Ureter (tissue), 1 donor: ENCODE data around the gene MLC1. TPM values are rescaled to one million over a fixed set of nuclear protein-coding genes. Genes with fewer than 3 reads are reported as not detected.

Experiments used
- DNase-seq: peaks from one replicate; pipeline ENCODE4 v3.0.0-alpha.2; 2020; ENCODE audit warnings: low spot score
- total RNA-seq: library from RNA; stranded (reverse); gene quantifications from one replicate; pipeline ENCODE4 v1.2.4, GENCODE V29; 2023
- donor health status: DM: yes; HTN: yes; CAD: no.

The MLC1 gene
- total RNA-seq, 1 donor from 2014 or later = 0.34 TPM

DNA sequence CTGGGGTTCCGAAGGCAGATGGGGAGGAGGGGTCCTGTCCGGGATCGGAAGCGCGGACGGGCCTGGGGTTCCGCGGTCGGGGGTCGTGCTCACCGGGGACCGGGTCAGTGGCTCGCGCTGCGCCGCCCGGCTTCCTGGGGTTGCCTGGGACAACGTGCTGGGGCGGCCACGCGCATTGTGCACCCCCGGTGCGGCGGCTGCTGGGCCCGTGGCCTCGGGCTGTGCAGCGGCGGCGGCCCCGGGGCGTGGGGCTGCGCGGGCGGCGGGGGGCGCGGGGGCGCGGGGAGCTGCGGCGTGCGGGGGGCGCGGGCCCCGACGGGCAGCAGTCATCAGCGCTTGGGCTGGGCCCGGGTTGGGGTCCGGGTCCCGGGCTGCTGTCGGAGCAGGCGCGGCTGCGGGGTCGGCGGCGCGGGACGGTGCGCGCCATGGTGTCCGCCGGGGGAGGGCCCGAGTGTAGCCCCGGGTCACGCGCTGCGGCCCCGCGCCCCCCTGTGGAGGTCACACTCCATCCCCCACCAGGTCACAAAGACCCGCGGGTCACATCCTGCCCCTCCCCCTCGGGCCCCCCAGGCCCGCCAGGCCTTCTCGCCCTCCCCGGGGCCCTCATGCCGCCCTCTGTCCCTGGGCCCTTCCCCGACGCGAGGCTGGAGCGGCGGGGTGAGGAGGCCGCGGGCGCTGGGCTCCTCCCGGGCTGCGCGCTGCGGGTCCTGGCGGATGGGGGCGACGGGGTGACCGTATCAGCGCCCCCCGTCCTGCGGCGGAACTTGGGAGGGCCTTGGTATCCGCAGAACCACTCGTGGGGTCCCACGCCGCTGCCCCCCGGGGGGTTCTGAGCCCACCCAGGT lies 26.9 kb downstream of the MLC1 start, which contains the start of gene TTLL8:
TSS of gene TTLL8 (minus strand) at position 238 of the 845 bp plus-strand sequence.
- DNase-seq = no peak

DNA sequence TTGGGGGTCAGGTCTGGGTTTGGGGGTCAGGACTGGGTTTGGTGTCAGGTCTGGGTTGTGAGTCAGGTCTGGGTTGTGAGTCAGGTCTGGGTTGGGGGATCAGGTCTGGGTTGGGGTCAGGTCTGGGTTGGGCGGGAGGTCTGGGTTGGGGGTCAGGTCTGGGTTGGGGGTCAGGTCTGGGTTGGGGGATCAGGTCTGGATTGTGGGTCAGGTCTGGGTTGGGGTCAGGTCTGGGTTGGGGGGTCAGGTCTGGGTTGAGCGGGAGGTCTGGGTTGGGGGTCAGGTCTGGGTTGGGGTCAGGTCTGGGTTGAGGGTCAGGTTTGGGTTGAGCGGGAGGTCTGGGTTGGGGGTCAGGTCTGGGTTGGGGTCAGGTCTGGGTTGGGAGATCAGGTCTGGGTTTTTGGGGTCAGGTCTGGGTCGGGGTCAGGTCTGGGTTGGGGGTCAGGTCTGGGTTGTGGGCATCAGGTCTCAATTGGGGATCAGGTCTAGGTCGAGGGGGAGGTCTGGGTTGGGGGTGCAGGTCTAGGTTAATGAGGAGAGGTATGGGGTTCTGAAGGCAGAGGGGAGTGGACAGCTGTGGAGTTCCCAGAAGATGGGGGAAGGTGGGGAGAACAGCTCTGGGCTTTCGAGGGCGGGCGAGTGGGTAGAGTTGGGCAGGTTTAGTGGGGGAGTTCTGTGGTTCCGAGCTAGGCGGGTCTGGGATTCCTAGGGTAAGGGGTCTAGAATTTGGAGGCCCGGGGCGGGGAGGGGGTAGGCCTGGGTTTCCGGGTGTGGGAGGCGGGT lies 27.8 kb downstream of the MLC1 start:
- DNase-seq = no peak

DNA sequence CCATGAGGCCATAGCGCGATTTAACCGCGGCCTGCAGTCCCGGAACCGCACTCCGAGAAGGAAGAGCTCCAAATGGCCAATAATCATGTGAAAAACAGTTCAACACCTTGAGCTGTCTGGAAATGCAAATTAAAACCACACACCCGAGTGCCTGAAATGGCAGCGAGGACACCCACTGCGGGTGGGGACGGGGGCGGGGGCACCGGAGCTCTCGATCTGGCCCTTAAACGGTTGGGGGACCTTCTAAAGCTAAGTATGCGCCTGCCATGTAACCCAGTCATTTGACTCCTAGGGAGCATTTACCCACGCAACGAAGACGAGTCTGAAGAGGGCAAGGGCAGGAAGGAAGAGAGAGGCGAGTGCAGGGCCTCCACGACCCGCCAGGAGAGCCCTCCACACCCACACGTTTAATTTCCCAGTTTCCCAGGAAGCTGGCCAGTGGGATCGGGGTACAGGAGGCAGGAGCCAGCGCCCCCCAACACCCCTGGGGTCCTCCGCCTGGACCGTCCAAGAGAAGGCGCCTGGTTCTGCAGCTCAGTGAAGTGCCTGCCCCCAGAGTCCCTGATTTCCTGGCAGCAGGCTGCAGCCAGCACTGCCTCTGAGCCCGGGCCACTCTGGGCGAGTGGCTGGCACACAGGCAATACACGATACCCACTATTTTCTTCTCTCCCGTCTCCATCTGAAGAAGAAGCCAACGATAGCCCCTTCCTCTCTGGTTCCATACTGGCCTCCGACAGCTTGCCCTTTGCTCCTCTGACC lies 28.8 kb downstream of the MLC1 start:
- DNase-seq = no peak

DNA sequence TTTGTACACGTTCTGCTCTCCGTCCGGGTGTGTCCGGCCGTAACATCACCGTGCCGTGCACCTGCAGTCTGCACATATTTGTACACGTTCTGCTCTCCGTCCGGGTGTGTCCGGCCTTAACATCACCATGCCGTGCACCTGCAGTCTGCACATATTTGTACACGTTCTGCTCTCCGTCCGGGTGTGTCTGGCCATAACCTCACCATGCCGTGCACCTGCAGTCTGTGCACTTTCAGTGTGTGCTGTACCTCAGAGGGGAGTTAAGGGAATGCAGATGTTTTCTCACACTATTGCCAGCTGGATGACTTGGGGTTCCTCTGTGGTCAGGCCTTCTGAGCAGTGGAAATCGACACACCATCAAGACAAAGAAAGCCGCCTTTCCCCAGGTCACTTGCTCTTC lies 31.4 kb downstream of the MLC1 start:
- DNase-seq = no peak

DNA sequence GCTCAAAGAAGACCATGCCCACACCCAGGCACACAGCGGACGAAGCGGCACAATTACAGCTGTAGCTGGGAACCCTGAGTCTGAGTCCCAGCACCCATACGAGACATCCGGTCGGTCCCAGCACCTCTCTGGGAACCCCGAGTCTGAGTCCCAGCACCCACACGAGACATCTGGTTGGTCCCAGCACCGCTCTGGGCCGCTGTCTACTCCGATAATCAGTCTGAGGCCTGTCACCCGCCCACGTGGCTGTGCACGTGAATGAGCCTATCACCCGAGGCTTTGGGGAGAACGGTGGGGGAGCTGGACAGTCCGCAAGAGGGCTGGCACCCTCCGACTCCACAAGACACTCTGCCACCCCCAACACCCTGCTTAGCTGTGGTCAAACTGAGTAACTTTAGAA lies 33.3 kb downstream of the MLC1 start:
- DNase-seq = no peak

DNA sequence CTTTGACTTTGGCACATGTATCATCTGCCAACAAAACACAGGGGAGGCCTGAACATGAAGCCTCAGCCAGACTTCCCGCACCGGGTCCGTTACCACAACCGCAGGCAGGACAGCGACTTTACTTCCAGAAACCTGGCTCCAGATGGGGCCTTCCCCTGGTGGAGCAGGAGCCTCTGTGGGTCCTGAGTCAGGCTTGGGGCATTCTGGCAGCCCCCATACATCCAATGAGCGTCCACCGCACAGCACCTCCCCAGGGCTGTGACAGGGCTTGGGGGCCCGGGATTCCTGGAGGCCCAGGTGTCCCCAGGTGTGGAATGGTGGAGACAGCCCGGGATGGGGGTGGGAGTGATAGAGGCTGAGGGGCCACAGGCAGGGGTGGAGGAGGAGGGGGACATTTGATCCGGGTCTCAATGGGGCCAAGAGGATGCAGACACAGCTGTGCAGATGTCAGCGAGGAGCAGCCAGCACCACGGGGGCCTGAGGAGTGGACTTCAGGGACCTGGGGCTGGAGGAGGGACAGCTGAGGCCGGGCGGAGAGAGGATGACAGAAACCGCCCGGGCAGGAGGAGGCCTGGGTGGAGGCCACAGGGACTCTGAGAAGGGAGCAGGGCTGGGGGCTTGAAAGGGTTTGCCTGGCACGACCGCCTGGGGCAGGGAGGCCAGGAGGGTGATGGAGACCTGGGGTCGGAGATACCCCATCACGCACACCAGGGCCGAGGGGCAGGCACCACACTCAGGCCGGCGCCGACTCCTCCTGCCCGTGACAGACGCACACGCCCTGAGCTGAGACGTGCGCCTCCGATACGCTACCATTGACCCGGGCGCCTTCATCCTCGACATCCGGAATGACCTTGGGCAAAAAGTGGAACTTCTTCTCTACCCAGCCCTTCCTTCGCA lies 35.7 kb downstream of the MLC1 start:
- no peak for DNase-seq

DNA sequence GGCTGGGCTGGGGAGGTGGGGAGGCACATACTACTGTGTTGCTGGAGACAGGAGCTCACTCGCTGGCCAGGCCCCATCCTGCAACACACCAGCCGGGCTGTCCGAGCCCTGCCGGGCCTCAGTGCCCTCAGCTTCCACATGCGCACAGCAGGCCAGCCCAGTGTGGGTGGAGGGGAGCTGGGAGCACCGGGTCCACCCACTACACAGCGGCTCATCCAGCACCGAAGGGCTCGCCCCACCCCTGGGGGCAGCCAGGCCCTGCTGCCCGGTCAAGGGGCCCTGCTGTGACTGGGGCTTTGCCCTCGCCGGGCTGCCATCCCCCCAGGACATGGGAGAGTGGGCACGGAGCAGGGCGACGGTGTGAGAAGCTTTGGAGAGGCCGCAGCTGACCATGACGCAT lies 36.4 kb downstream of the MLC1 start:
- DNase-seq = no peak

DNA sequence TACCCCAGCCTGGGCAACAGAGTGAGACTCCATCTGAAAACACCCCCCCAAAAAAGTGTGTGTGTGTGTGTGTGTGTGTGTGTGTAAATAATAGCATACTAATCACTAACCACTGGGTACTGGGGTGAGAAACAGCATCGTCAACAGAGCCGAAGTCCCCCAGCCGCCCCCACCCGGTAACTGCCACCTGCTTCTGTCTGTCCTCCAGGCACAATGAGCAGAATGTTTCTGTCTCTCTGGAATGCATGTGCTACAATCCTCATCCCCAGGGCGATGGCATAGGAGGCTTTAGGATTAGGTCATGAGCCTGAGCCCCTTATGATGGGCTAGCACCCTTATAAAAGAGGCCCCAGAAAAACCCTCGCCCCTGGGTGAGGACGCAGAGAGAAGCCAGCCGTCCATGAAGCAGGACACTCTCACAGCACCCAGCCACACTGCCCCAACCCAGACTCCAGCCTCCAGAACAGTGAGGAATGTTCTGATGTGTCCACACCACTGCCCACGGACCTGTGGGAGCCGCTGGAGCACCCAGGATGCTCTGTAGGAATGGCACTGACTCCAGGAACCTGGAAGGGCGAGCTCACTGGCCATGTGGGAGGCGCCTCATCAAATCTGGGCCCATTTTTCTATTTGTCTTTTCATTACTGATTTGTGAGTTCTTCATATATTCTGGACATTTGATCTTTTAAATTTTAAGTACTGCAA lies 37.0 kb downstream of the MLC1 start:
- DNase-seq = no peak

DNA sequence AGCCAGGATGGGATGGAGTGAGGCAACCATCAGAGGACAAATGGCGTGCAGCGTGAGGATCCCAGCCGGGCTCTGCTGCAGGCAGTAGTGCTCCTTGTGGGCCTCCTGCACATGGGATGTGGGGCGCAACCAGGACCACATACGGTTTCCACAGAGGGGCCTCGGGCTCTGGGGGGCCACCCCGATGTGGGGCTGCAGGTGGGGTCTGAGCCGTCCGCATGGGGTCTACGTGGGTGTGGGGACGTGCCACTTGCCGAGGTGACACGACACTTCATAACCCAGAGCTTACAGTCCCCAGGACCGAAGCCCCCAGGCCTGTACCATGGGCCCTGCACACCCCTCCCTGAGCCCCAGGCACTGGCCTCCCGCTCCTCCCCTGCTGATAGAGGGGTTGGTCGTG lies 37.9 kb downstream of the MLC1 start:
- DNase-seq = no peak

DNA sequence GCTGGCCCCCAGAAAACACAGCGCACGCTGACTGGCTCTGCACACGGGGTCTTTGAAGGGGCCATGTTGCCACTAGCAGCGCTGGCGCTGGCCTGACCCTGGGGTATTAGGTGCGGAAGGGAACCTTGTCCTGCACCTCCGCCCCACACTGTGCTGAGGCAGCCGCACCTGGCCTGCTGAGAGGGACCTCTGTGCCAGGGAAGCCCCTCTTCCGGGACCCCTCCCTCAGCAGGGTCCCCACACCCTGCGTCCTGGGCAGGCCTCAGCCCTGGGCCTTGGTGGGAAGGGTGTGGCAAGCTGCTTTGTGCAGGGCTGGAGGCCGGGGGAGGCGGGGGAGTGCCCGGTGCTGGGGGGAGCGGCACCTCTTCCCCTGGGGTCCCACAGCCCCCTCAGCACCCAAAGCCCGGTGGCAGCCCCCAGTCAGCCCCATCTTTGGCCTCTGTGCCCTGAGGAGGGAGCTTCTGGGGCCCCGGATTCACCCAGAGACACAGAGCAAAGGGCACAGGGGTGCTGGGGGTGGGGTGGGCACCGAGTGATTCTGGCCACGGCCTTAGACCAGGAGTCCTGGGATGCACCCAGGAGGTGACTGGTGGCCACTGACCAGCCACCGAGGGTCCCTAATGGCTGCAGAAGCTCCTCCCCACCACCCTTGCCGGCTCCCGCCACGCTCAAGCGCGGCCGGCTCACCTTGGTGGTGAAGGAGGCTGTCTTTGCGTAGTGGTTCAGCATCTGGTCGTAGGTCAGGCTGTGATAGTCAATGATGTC lies 38.6 kb downstream of the MLC1 start:
- DNase-seq = no peak

DNA sequence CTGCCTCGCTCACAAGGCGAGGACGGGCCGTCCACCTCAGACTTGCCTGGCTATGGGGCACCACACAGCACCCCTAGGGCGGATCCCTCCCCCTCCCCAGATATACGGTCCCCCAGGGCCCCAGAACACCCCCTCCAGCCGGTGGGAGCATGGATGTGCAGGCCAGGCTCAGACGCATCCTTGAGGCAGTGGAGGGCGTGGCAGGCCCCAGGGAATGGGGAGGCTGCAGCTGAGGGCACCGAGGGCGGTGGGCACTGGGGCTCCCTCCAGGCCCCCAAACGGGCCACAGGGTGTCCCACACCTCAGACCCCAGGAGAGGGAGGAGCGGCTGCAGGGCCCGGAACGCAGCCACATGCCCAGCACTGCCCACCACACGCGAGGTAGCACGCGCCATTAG lies 39.2 kb downstream of the MLC1 start:
- DNase-seq = no peak

DNA sequence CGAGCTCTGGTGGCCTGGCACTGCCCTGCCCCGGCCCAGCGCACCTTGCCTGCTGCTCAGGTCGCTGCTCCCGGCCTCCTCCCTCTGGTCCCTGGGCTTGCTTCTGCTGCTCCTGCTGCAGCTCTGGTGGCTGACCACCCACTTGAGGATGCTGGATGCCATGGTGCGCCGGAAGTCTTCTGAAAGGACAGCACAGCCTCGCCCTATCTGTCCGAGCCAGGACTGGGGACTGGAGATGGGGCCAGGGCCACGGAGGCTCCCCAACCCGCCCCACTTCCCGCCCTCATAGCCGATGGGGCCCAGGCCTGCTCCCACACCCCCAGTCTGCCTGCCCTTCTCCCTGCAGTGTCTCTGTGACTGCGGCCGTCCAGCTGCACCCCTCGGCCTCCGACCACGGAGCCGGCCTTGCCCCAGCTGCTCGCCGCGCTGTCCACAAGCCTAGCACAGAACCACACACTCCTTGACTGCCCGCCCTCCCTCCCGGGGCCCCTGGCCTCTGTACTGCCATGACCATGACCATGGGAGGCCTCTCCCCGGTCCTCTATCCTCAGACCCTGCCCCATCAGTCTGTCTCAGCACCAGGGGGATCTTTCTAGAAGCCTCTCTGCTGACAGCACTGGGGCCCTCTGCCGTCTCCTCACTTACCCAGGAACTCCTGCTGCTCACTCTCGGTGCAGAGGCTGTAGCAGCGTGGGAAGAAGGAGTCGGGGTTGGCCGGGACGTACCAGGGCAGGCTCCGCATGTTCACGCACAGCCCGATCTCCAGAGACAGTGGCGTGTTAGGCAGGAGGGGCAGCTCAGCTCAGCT lies 39.8 kb downstream of the MLC1 start:
- no peak for DNase-seq

DNA sequence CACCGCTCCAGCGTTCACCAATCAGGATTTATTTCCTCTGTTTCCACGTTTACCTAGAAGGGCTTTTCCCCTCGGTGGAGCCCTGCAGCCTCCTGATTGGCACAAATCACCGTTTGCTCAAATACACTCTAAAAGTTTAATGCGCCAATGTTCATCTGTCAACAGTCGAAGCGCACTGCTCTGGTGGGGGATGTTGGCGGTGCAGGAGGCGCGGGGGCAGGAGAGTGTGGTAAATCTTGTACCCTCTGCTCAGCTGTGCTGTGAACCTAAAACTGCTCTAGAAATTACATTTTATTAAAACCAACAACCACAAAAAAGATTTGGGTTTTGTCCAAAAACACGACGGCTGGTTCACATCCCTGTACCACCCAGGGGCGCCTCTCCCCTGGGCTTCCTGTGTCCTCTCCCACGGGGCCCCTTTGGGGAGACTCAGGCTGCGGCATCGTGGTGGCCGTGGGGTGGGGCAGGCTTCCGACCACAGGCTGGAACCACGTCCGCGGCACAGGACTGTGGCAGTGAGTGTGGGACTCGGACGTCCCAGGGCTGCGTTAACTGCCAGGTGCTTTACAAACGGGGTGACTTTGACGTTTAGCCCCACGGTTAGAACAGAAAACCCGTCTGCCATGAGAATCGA lies 40.6 kb downstream of the MLC1 start:
- no peak for DNase-seq

DNA sequence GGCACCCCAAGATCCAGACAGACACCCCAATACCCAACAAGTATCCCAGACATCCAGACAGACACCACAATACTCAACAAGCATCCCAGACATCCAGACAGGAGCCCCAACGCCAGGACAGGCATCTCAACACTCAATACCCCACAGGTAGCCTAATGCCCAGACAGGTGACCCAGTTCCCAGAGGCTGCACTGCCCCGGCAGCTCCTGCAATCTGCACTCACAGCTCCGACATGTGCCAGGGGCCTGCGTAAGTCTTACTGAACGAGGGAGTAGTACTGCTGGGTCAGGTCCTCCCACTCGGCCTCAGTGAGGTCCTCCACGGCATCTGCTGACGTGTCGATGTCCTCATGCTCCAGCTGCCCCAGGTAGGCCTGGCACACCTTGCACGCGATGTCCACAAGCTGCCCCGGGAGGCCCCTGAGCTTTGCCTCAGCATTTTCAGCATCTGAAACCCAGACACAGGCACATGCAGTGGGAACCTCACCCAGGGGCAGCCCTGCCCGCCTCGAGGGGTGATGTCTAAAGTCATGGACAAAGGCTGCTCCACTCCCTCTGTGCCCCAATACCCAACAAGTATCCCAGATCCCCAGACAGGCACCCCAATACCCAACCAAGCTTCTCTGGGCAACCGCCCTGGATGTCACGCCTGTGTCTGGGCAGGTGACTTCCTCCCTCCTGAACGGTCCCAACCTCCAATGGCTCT lies 43.7 kb downstream of the MLC1 start:
- no peak for DNase-seq

DNA sequence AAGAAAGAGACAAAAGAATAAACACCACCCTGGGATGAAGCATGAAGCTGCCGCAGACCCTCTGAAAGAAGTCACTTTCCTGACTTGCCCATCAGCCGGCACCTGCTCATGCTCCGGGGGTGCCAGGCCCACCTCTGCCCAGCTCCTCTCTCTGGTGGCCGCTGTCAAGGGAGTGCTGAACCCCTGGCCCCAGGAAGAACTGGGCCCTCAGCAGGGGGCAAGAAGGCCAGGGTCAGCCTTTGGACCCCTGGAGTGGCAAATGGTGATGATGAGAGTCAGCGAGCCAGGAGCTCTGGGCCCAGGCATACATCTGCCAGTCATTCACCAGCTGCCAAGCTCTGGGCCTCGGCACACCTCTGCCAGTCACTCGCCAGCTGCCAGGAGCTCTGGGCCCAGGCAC lies 44.5 kb downstream of the MLC1 start:
- DNase-seq = no peak

DNA sequence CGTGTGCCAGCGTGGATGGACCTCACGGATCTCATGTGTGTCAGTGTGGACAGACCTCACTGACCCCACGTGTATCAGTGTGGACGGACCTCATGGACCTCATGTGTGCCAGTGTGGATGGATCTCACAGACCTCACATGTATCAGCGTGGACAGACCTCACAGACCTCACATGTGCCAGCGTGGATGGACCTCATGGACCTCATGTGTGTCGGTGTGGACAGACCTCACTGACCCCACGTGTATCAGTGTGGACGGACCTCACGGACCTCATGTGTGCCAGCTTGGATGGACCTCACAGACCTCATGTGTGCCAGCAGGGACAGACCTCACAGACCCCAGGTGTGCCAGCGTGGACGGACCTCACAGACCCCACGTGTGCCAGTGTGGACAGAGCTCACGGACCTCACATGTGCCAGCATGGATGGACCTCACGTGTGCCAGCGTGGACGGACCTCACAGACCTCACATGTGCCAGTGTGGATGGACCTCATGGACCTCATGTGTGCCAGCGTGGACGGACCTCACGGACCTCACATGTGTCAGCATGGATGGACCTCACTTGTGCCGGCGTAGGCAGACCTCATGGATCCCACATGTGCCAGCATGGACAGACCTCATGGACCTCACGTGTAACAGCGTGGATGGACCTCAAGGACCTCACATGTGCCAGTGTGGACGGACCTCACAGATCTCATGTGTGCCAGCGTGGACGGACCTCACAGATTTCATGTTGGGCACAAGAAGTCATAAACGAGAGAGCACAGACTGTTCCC lies 45.4 kb downstream of the MLC1 start:
- DNase-seq = no peak
